HEK293T (cell line): ENCODE measurements around the gene USB1.

Source experiments
- CTCF ChIA-PET: fragments of 350-600 bp; formaldehyde crosslinking; extraction: SDS; loops from one replicate; lab custom pipeline; 2021; ENCODE audit warnings: antibody characterized with exemption, inconsistent platforms; lab: Yijun Ruan, JAX
- POLR2A ChIA-PET: fragments of 350-600 bp; formaldehyde crosslinking; extraction: SDS; loops from one replicate; lab custom pipeline; 2020; ENCODE audit warnings: antibody characterized with exemption, inconsistent platforms; lab: Yijun Ruan, JAX
- DNase-seq: peaks from one replicate; pipeline ENCODE4 v3.0.0; 2012; ENCODE audit warnings: mixed read lengths; ENCODE audit errors: extremely low spot score
- ARNT ChIP-seq: fragments of 450-650 bp; IDR thresholded peaks from 2 replicates; pipeline ENCODE4 v1.6.1; 2017; ENCODE audit warnings: mild to moderate bottlenecking
- BHLHE40 ChIP-seq: fragments of 450-650 bp; IDR thresholded peaks from 2 replicates; pipeline ENCODE4 v1.6.1; 2016; ENCODE audit warnings: mild to moderate bottlenecking, moderate library complexity, borderline replicate concordance
- CTBP1 ChIP-seq: fragments of 450-650 bp; IDR thresholded peaks from 2 replicates; pipeline ENCODE4 v1.6.1; 2016; ENCODE audit warnings: borderline replicate concordance
- ELF4 ChIP-seq: fragments of 450-650 bp; IDR thresholded peaks from 2 replicates; pipeline ENCODE4 v1.6.1; 2017; ENCODE audit warnings: antibody characterized with exemption
- FOXA1 ChIP-seq: fragments of 450-650 bp; IDR thresholded peaks from 2 replicates; pipeline ENCODE4 v1.6.1; 2016; ENCODE audit warnings: mild to moderate bottlenecking
- FOXK2 ChIP-seq: fragments of 450-650 bp; IDR thresholded peaks from 2 replicates; pipeline ENCODE4 v1.6.1; 2016; ENCODE audit warnings: mild to moderate bottlenecking
- FOXM1 ChIP-seq: fragments of 450-650 bp; IDR thresholded peaks from 2 replicates; pipeline ENCODE4 v1.6.1; 2017; ENCODE audit warnings: mild to moderate bottlenecking, borderline replicate concordance
- HDGF ChIP-seq: fragments of 450-650 bp; IDR thresholded peaks from 2 replicates; pipeline ENCODE4 v1.6.1; 2017; ENCODE audit warnings: antibody characterized with exemption, borderline replicate concordance
- L3MBTL2 ChIP-seq: fragments of 450-650 bp; conservative IDR thresholded peaks from 2 replicates; pipeline ENCODE4 v1.6.1; 2016; ENCODE audit warnings: mild to moderate bottlenecking
- LEF1 ChIP-seq: fragments of 450-650 bp; IDR thresholded peaks from 2 replicates; pipeline ENCODE4 v1.6.1; 2017; ENCODE audit warnings: mild to moderate bottlenecking, borderline replicate concordance
- NFRKB ChIP-seq: fragments of 450-650 bp; IDR thresholded peaks from 2 replicates; pipeline ENCODE4 v1.6.1; 2016; ENCODE audit warnings: mild to moderate bottlenecking, moderate library complexity
- PKNOX1 ChIP-seq: fragments of 450-650 bp; IDR thresholded peaks from 2 replicates; pipeline ENCODE4 v1.6.1; 2016
- SP1 ChIP-seq: fragments of 450-650 bp; IDR thresholded peaks from 2 replicates; pipeline ENCODE4 v1.6.1; 2017
- SUZ12 ChIP-seq: fragments of 450-650 bp; IDR thresholded peaks from 2 replicates; pipeline ENCODE4 v1.6.1; 2016; ENCODE audit warnings: mild to moderate bottlenecking
- TARDBP ChIP-seq: fragments of 450-650 bp; IDR thresholded peaks from 2 replicates; pipeline ENCODE4 v1.6.1; 2016
- ZNF384 ChIP-seq: fragments of 450-650 bp; IDR thresholded peaks from 2 replicates; pipeline ENCODE4 v1.6.1; 2016

USB1 gene

GRCh38 chr16:58044266-58045019 lies 43.2 kb downstream of the USB1 start:
- POLR2A ChIA-PET: no interaction called here
- TF ChIP-seq ELF4 (no peak), PKNOX1 (no peak), NFRKB (no peak), HDGF (no peak), LEF1 (no peak), ZNF384 (no peak), CTBP1 (no peak), SUZ12 (no peak), TARDBP (no peak), FOXM1 (no peak)
- no peak for DNase-seq
- CTCF ChIA-PET: interaction anchor here (1.5 kb wide), 1 partner anchor 53 kb away, joined by 3 read pairs; no protein-coding TSS in a partner anchor

GRCh38 chr16:58045096-58045495 lies 43.9 kb downstream of the USB1 start:
- TF ChIP-seq CTBP1 (no peak), FOXK2 (no peak), FOXA1 (no peak)
- no peak for DNase-seq
- ChIA-PET CTCF (no interaction called here), POLR2A (no interaction called here)

- ChIA-PET CTCF (no interaction called here), POLR2A (no interaction called here)
- TF ChIP-seq L3MBTL2: no peak
- no peak for DNase-seq
Observed at GRCh38 chr16:58046054-58046881, 45.1 kb downstream of the USB1 start.

GRCh38 chr16:58046936-58047335 lies 45.7 kb downstream of the USB1 start:
- CTCF ChIA-PET: no interaction called here
- no peak for DNase-seq
- POLR2A ChIA-PET: no interaction called here
- no peak for TF ChIP-seq TARDBP
- TF ChIP-seq LEF1: no peak
- no peak for TF ChIP-seq BHLHE40
- TF ChIP-seq SP1: no peak
- no peak for TF ChIP-seq PKNOX1
- TF ChIP-seq HDGF: no peak
- no peak for TF ChIP-seq L3MBTL2
- no peak for TF ChIP-seq CTBP1
- no peak for TF ChIP-seq FOXM1

- TF ChIP-seq CTBP1: no peak
- no peak for TF ChIP-seq ZNF384
- TF ChIP-seq PKNOX1: no peak
- no peak for TF ChIP-seq ARNT
- no peak for TF ChIP-seq TARDBP
- TF ChIP-seq ELF4: no peak
- no peak for TF ChIP-seq L3MBTL2
- TF ChIP-seq BHLHE40: no peak
- TF ChIP-seq SP1: no peak
- TF ChIP-seq LEF1: no peak
- no peak for TF ChIP-seq FOXK2
- DNase-seq: no peak
- CTCF ChIA-PET: interaction anchor here (1.5 kb wide), 1 partner anchor 15 kb away, joined by 5 read pairs; no protein-coding TSS in a partner anchor
- POLR2A ChIA-PET: no interaction called here
Observed at GRCh38 chr16:58047557-58048348, 46.5 kb downstream of the USB1 start.

GRCh38 chr16:58048494-58049231 lies 47.5 kb downstream of the USB1 start:
- ChIA-PET POLR2A (no interaction called here), CTCF (interaction anchor here (1.5 kb wide), 1 partner anchor 16 kb away, joined by 5 read pairs; no protein-coding TSS in a partner anchor)
- DNase-seq: no peak
- TF ChIP-seq ARNT (no peak), LEF1 (no peak), L3MBTL2 (no peak), NFRKB (no peak), FOXK2 (no peak), ELF4 (no peak), BHLHE40 (no peak)
